Adrenal gland (tissue), 5 donors: ENCODE measurements around the gene SUPT5H.

Experiments
- CTCF ChIP-seq, 6 experiments: fragments of 450-650 bp in 4 of 6; fragments of 200-600 bp in 2 of 6; sonication (generic) in 1 of 6; IDR thresholded peaks; 1 replicate in 5 of 6; 2 replicates in 1 of 6; pipeline versions ENCODE4 v1.5.1 to v1.8.0; 2016 to 2021; ENCODE audit warnings: antibody characterized with exemption in 6 of 6, mild to moderate bottlenecking in 2 of 6, moderate library complexity in 1 of 6
- POLR2A ChIP-seq, 2 donors: fragments of 450-650 bp; IDR thresholded peaks; one replicate each; pipeline ENCODE4 v1.6.1; 2017; ENCODE audit warnings: antibody characterized with exemption in 2 of 2, mild to moderate bottlenecking in 2 of 2, moderate library complexity in 1 of 2
- donor health status: DM: no; HTN: no; CAD: no.

GRCh38 chr19:39407410-39407659 lies 38.0 kb upstream of the SUPT5H start:
- no peak for TF ChIP-seq POLR2A (IDR thresholded peaks at IDR 0.05)
- no peak for TF ChIP-seq CTCF (IDR thresholded peaks at IDR 0.05)
